HepG2 (cell line): ENCODE results near the gene OR1L8. TPM values are rescaled to one million over a fixed set of nuclear protein-coding genes. Genes with fewer than 3 reads are reported as not detected.

Experiments
- ATAC-seq: fragments of 200-7000 bp; cut with Tn5 transposase; 3 replicates; pipeline ENCODE4 v1.9.1; 2020; ENCODE audit warnings: mild to moderate bottlenecking, moderate library complexity
- BruUV-seq: library from RNA; stranded (reverse); fragments of 400-500 nt; replicated peaks from 2 replicates; lab custom pipeline; 2021; lab: Mats Ljungman, UMichigan
- CTCF ChIA-PET: fragments of 300-600 bp; formaldehyde crosslinking; extraction: SDS; loops from one replicate; lab custom pipeline; 2021; ENCODE audit warnings: low total read pairs, inconsistent platforms, low intra/inter-chr PET ratio; lab: Yijun Ruan, JAX
- POLR2A ChIA-PET: fragments of 350-600 bp; sonication (Branson Sonifier 250); formaldehyde crosslinking; loops from one replicate; lab custom pipeline; 2020; ENCODE audit warnings: antibody characterized with exemption, inconsistent platforms; lab: Yijun Ruan, JAX
- DNase-seq: peaks from one replicate; pipeline ENCODE4 v3.0.0-alpha.2; 2015; ENCODE audit warnings: low spot score
- FAIRE-seq: peaks from 3 replicates; lab custom pipeline; 2011; peaks lifted over from hg19 to GRCh38; lab: Jason Lieb, UNC
- H2AFZ ChIP-seq: one replicate; pipeline ENCODE4 v1.6.1; 2011; ENCODE audit warnings: low read length, inconsistent platforms
- H3K27ac ChIP-seq: fragments of 300-600 bp; 3 replicates; pipeline ENCODE4 v1.8.0; 2011; ENCODE audit warnings: mixed run types, mild to moderate bottlenecking, mixed read lengths, low read length, inconsistent platforms; ENCODE audit not compliant: insufficient read depth; ENCODE audit errors: extremely low read length
- H3K27me3 ChIP-seq, 2 experiments: fragments of 200-600 bp in 1 of 2; 2 replicates in 1 of 2; 3 replicates in 1 of 2; pipeline versions ENCODE4 v1.6.0 to v1.8.0; 2011; ENCODE audit warnings: low read length in 2 of 2, mild to moderate bottlenecking in 2 of 2, moderate library complexity in 2 of 2, inconsistent platforms in 1 of 2; ENCODE audit not compliant: insufficient read depth in 2 of 2, control insufficient read depth in 1 of 2
- H3K36me3 ChIP-seq, 2 experiments: fragments of 200-600 bp in 1 of 2; replicated peaks in 1 of 2; 2 replicates in 1 of 2; 3 replicates in 1 of 2; pipeline versions ENCODE4 v1.5.1 to v1.8.0; 2011; ENCODE audit warnings: low read length in 2 of 2, inconsistent platforms in 1 of 2; ENCODE audit not compliant: insufficient read depth in 2 of 2, control insufficient read depth in 1 of 2
- H3K4me1 ChIP-seq: 2 replicates; pipeline ENCODE4 v1.5.1; 2012; ENCODE audit warnings: low read length, inconsistent platforms; ENCODE audit not compliant: insufficient read depth
- H3K4me2 ChIP-seq: 2 replicates; pipeline ENCODE4 v1.6.0; 2011; ENCODE audit warnings: low read depth, low read length, inconsistent platforms
- H3K4me3 ChIP-seq, 3 experiments: fragments of 200-600 bp in 1 of 3; sonication (generic), shearing (Covaris generic) in 1 of 3; replicated peaks in 1 of 3; 2 replicates each; pipeline ENCODE4 v1.5.1; 2011 to 2016; ENCODE audit warnings: low read length in 3 of 3, inconsistent platforms in 2 of 3, low read depth in 2 of 3, mild to moderate bottlenecking in 2 of 3, control low read depth in 1 of 3, mixed read lengths in 1 of 3; ENCODE audit not compliant: insufficient read depth in 1 of 3
- H3K79me2 ChIP-seq: one replicate; pipeline ENCODE4 v1.6.1; 2011; ENCODE audit warnings: low read length, inconsistent platforms; ENCODE audit not compliant: insufficient read depth
- H3K9ac ChIP-seq: 2 replicates; pipeline ENCODE4 v1.6.0; 2011; ENCODE audit warnings: mild to moderate bottlenecking, low read depth, low read length, inconsistent platforms; ENCODE audit not compliant: insufficient read depth
- H3K9me3 ChIP-seq: 2 replicates; pipeline ENCODE4 v1.5.1; 2012; ENCODE audit warnings: mild to moderate bottlenecking, low read length
- H4K20me1 ChIP-seq: 2 replicates; pipeline ENCODE4 v1.6.0; 2011; ENCODE audit warnings: inconsistent platforms, mild to moderate bottlenecking, low read length, moderate library complexity; ENCODE audit not compliant: insufficient read depth
- ATAD3A ChIP-seq: sonication (generic); formaldehyde crosslinking; IDR thresholded peaks from 2 replicates; pipeline ENCODE4 v1.4.0; 2020; ENCODE audit warnings: missing genetic modification reagents
- HMGXB3 ChIP-seq: sonication (generic); formaldehyde crosslinking; IDR thresholded peaks from 2 replicates; pipeline ENCODE4 v1.4.0; 2020; ENCODE audit warnings: missing genetic modification reagents, borderline replicate concordance
- HMGXB4 ChIP-seq, 2 experiments: sonication (generic) in 1 of 2; formaldehyde crosslinking in 1 of 2; IDR thresholded peaks; 2 replicates each; pipeline versions ENCODE4 v1.4.0 to v1.6.1; 2018 to 2020; ENCODE audit warnings: missing genetic modification reagents in 2 of 2, borderline replicate concordance in 1 of 2, low read depth in 1 of 2, mild to moderate bottlenecking in 1 of 2, missing biosample characterization in 1 of 2
- PHF21A ChIP-seq: sonication (generic); formaldehyde crosslinking; IDR thresholded peaks from 2 replicates; pipeline ENCODE4 v1.5.0; 2020; ENCODE audit warnings: mild to moderate bottlenecking, missing genetic modification reagents
- TBP ChIP-seq: sonication (generic); formaldehyde crosslinking; IDR thresholded peaks from 2 replicates; pipeline ENCODE4 v1.5.0; 2020; ENCODE audit warnings: missing genetic modification reagents
- TRIM24 ChIP-seq: sonication (generic); formaldehyde crosslinking; IDR thresholded peaks from 2 replicates; pipeline ENCODE4 v1.8.0; 2022; ENCODE audit warnings: mild to moderate bottlenecking, missing genetic modification reagents
- XRCC5 ChIP-seq: fragments of 200-400 bp; formaldehyde crosslinking; optimal IDR thresholded peaks from 2 replicates; pipeline ENCODE3; 2017; ENCODE audit warnings: mild to moderate bottlenecking, low read length
- ZBTB3 ChIP-seq: sonication (generic); formaldehyde crosslinking; IDR thresholded peaks from 2 replicates; pipeline ENCODE4 v1.4.0; 2020; ENCODE audit warnings: low read depth, mild to moderate bottlenecking, moderate library complexity, missing genetic modification reagents, borderline replicate concordance
- ZNF441 ChIP-seq: sonication (generic); formaldehyde crosslinking; IDR thresholded peaks from 2 replicates; pipeline ENCODE4 v1.7.0; 2021; ENCODE audit warnings: missing genetic modification reagents, borderline replicate concordance
- WGBS: methylation state at CpG from one replicate; pipeline ENCODE4 v1.1.6; 2017; ENCODE audit warnings: low lambda C conversion rate; 5-methylcytosine and 5-hydroxymethylcytosine counted together
- in situ Hi-C: cut with HindIII; loops from 2 replicates; pipeline ENCODE4 v1.10.0; 2017; ENCODE audit warnings: low pct_unique_long_range_greater_than_20kb; ENCODE audit not compliant: extremely low pct_ligation_motif_present
- intact Hi-C: fragments of 100-400 bp; cut with micrococcal nuclease; formaldehyde crosslinking; loops from one replicate; pipeline ENCODE4 v1.10.0; 2022; ENCODE audit not compliant: unreplicated experiment
- polyA plus RNA-seq, 8 experiments: library from polyadenylated mRNA; depleted of rRNA in 3 of 8; stranded (reverse) in 7 of 8; unstranded in 1 of 8; fragments of >200 nt; fragmentation: Illumina TruSeq in 4 of 8; extraction: Trizol in 4 of 8; gene quantifications; 2 replicates each; pipeline versions ENCODE4 v1.2.1 to v1.2.3, GENCODE V29; 2011 to 2016; ENCODE audit warnings: low read depth in 4 of 8, missing spikeins in 1 of 8, mixed read lengths in 1 of 8; ENCODE audit not compliant: insufficient read depth in 1 of 8
- total RNA-seq, 5 experiments: library from RNA; depleted of rRNA; stranded (reverse); fragments of >200 nt; fragmentation: Illumina TruSeq; extraction: Trizol; gene quantifications; 2 replicates each; pipeline ENCODE4 v1.2.3, GENCODE V29; 2016; ENCODE audit warnings: low read depth in 1 of 5
- TF ChIP-seq, protein P1 (sequence below): sonication (generic); formaldehyde crosslinking; IDR thresholded peaks from 2 replicates; pipeline ENCODE4 v1.5.0; 2020; ENCODE audit warnings: mild to moderate bottlenecking, missing genetic modification reagents

OR1L8 gene
- total and polyA plus RNA-seq, 2 of the 13 experiments (the other 11 are each of a cell fraction or from before 2014, with no cell fraction given), result not detected

- ChIA-PET POLR2A (no interaction called here), CTCF (no interaction called here)
- in situ Hi-C loops, result no loop called here
- TF ChIP-seq ZBTB3 (CRISPR knock-in tag) (no peak), HMGXB4 (CRISPR knock-in tag; IDR thresholded peaks at IDR 0.05; ENCODE audit: borderline replicate concordance in 1 of 2, low read depth in 1 of 2) (no peak), PHF21A (CRISPR knock-in tag) (no peak), ZNF441 (CRISPR knock-in tag) (no peak), ATAD3A (CRISPR knock-in tag) (no peak), TRIM24 (CRISPR knock-in tag) (no peak), XRCC5 (no peak), TBP (CRISPR knock-in tag) (no peak), HMGXB3 (CRISPR knock-in tag) (no peak)
- TF ChIP-seq, protein P1, sequence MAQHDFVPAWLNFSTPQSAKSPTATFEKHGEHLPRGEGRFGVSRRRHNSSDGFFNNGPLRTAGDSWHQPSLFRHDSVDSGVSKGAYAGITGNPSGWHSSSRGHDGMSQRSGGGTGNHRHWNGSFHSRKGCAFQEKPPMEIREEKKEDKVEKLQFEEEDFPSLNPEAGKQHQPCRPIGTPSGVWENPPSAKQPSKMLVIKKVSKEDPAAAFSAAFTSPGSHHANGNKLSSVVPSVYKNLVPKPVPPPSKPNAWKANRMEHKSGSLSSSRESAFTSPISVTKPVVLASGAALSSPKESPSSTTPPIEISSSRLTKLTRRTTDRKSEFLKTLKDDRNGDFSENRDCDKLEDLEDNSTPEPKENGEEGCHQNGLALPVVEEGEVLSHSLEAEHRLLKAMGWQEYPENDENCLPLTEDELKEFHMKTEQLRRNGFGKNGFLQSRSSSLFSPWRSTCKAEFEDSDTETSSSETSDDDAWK (CRISPR knock-in tag), result no peak
- no peak within 1 kb of the TSS for H3K4me2 ChIP-seq
- no peak within 1 kb of the TSS for H3K27ac ChIP-seq
- DNase-seq (no peak), ATAC-seq (no peak), FAIRE-seq (no peak)
- no peaks in the 10 kb centered on the region for H3K79me2 ChIP-seq
- no peak within 1 kb of the TSS for H2AFZ ChIP-seq
- H3K4me1 ChIP-seq, result no peaks in the 10 kb centered on the region
- WGBS, result 48% methylated on average over 4 of the region's 4 CpGs
- no TSS peak for BruUV-seq
- H3K36me3 ChIP-seq, result no peaks in the 10 kb centered on the region
- no peaks in the 10 kb centered on the region for H3K9me3 ChIP-seq
- intact Hi-C loops, result no loop called here
- H4K20me1 ChIP-seq, result no peaks in the 10 kb centered on the region
- peaks cover 0 to 2% of the 10 kb centered on the region in 2 experiments; a peak in 1 of 5 replicates for H3K27me3 ChIP-seq
- no peak within 1 kb of the TSS for H3K9ac ChIP-seq
- H3K4me3 ChIP-seq, result no peak within 1 kb of the TSS
These were observed 64.3 kb downstream of the OR1L8 start, which contains the start of gene OR1J4 for GRCh38 chr9:122518841-122519240. TSS of gene OR1J4 (plus strand) at chr9:122519141. CDS start at chr9:122519141, 0 bp downstream.
